ENCODE measurements around the gene ACMSD.

- no peak for TF ChIP-seq CTCF (IDR thresholded peaks at IDR 0.05)
- no peak for TF ChIP-seq POLR2A (IDR thresholded peaks at IDR 0.05)
Measured at GRCh38 chr2:134792186-134792585, 46.2 kb upstream of the ACMSD start.

Measured in lower leg skin (tissue), 3 donors.